Right lobe of liver (tissue), 4 donors: ENCODE data around the gene BUD31.

Experiments used
- POLR2A ChIP-seq: fragments of 450-650 bp; IDR thresholded peaks from one replicate; pipeline ENCODE4 v1.6.1; 2017; ENCODE audit warnings: antibody characterized with exemption, mild to moderate bottlenecking
- TF ChIP-seq, protein P1 (sequence below), 4 donors: fragments of 200-600 bp in 3 of 4; fragments of 450-650 bp in 1 of 4; IDR thresholded peaks; one replicate each; pipeline versions ENCODE4 v1.5.1 to v1.8.0; 2016 to 2022; ENCODE audit warnings: antibody characterized with exemption in 4 of 4, mild to moderate bottlenecking in 2 of 4
- donor health status: DM: no; HTN: no; CAD: no.
- donor health status: DM: no; HTN: no; CAD: no.
- donor health status: DM: no; HTN: yes; CAD: no.

- TF ChIP-seq, protein P1, sequence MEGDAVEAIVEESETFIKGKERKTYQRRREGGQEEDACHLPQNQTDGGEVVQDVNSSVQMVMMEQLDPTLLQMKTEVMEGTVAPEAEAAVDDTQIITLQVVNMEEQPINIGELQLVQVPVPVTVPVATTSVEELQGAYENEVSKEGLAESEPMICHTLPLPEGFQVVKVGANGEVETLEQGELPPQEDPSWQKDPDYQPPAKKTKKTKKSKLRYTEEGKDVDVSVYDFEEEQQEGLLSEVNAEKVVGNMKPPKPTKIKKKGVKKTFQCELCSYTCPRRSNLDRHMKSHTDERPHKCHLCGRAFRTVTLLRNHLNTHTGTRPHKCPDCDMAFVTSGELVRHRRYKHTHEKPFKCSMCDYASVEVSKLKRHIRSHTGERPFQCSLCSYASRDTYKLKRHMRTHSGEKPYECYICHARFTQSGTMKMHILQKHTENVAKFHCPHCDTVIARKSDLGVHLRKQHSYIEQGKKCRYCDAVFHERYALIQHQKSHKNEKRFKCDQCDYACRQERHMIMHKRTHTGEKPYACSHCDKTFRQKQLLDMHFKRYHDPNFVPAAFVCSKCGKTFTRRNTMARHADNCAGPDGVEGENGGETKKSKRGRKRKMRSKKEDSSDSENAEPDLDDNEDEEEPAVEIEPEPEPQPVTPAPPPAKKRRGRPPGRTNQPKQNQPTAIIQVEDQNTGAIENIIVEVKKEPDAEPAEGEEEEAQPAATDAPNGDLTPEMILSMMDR (IDR thresholded peaks at IDR 0.05) = no peak
- TF ChIP-seq POLR2A = no peak
These were observed 36.3 kb upstream of the BUD31 start for GRCh38 chr7:99372275-99373090.
